ENCODE results near the gene KLHDC10. TPM values are rescaled to one million over a fixed set of nuclear protein-coding genes. Genes with fewer than 3 reads are reported as not detected.
A peak's percentile ranks its signal among the peaks of the same experiment; 100 is the strongest.
"Not testable (repeated sequence)": the region's sequence is repeated elsewhere in the genome, so short reads cannot be mapped to it uniquely, and the experiment has no call there.

Gene KLHDC10
- 9.1 TPM for polyA plus RNA-seq (2013, experiment 1 of 2)
- polyA plus RNA-seq (2013, experiment 2 of 2), result 10.8 TPM

- no peaks in the 10 kb centered on the region for H3K36me3 ChIP-seq (ENCODE audit: insufficient read depth, low read length)
Observed at GRCh38 chr7:130069978-130070860, at the start of gene KLHDC10. Gene KLHDC10, plus strand, starts transcription at chr7:130070534. Its CDS starts 110 bp downstream, at chr7:130070644.

GRCh38 chr7:130021105-130021834 lies 49.1 kb upstream of the KLHDC10 start:
- no peak overlapping the region for H3K9ac ChIP-seq (ENCODE audit: low read depth, low read length)
- WGBS, result 94% methylated on average over 10 of the region's 10 CpGs
- H3K4me1 ChIP-seq (ENCODE audit: insufficient read depth, low read length), result no peaks in the 10 kb centered on the region
- no peak overlapping the region for H3K27ac ChIP-seq (ENCODE audit: low read depth, low read length)
- H3K4me3 ChIP-seq (ENCODE audit: low read length), result no peak overlapping the region
- no peaks in the 10 kb centered on the region for H3K9me3 ChIP-seq (ENCODE audit: insufficient read depth, low read depth, low read length)
- H3K27me3 ChIP-seq (ENCODE audit: insufficient read depth, low read length), result no peaks in the 10 kb centered on the region
- H3K36me3 ChIP-seq (ENCODE audit: insufficient read depth, low read length), result peaks cover 81% of the 10 kb centered on the region

More at GRCh38 chr7:130069978-130070860, at the start of gene KLHDC10:
- no peaks in the 10 kb centered on the region for H3K9me3 ChIP-seq (ENCODE audit: insufficient read depth, low read depth, low read length)
- WGBS, result under 1% methylated on average over 57 of the region's 57 CpGs
- no peaks in the 10 kb centered on the region for H3K27me3 ChIP-seq (ENCODE audit: insufficient read depth, low read length)
- peaks cover 22% of the 10 kb centered on the region for H3K4me1 ChIP-seq (ENCODE audit: insufficient read depth, low read length)
- H3K9ac ChIP-seq (ENCODE audit: low read depth, low read length), result peak within 1 kb of the TSS; percentile 79
- H3K27ac ChIP-seq (ENCODE audit: low read depth, low read length), result peak within 1 kb of the TSS; percentile 68
- peak within 1 kb of the TSS; percentile 95 for H3K4me3 ChIP-seq (ENCODE audit: low read length)

- no peak overlapping the region for H3K9ac ChIP-seq (ENCODE audit: low read depth, low read length)
- H3K27me3 ChIP-seq (ENCODE audit: insufficient read depth, low read length), result no peaks in the 10 kb centered on the region
- H3K36me3 ChIP-seq (ENCODE audit: insufficient read depth, low read length), result peaks cover 84% of the 10 kb centered on the region
- WGBS, result 94% methylated on average over 9 of the region's 9 CpGs
- H3K27ac ChIP-seq (ENCODE audit: low read depth, low read length), result no peak overlapping the region
- no peak overlapping the region for H3K4me3 ChIP-seq (ENCODE audit: low read length)
- H3K4me1 ChIP-seq (ENCODE audit: insufficient read depth, low read length), result no peaks in the 10 kb centered on the region
- no peaks in the 10 kb centered on the region for H3K9me3 ChIP-seq (ENCODE audit: insufficient read depth, low read depth, low read length)
Observed at GRCh38 chr7:130022115-130022514, 48.2 kb upstream of the KLHDC10 start.

GRCh38 chr7:130022623-130023175 lies 47.6 kb upstream of the KLHDC10 start:
- 94% methylated on average over 7 of the region's 7 CpGs for WGBS
- Histone ChIP-seq H3K9me3 (ENCODE audit: insufficient read depth, low read depth, low read length) (no peaks in the 10 kb centered on the region), H3K27ac (ENCODE audit: low read depth, low read length) (no peak overlapping the region), H3K4me1 (ENCODE audit: insufficient read depth, low read length) (no peaks in the 10 kb centered on the region), H3K36me3 (ENCODE audit: insufficient read depth, low read length) (peaks cover 87% of the 10 kb centered on the region), H3K27me3 (ENCODE audit: insufficient read depth, low read length) (no peaks in the 10 kb centered on the region), H3K9ac (ENCODE audit: low read depth, low read length) (no peak overlapping the region), H3K4me3 (ENCODE audit: low read length) (no peak overlapping the region)

- H3K27ac ChIP-seq (ENCODE audit: low read depth, low read length), result no peak overlapping the region
- no peak overlapping the region for H3K9ac ChIP-seq (ENCODE audit: low read depth, low read length)
- H3K4me1 ChIP-seq (ENCODE audit: insufficient read depth, low read length), result no peaks in the 10 kb centered on the region
- no peaks in the 10 kb centered on the region for H3K27me3 ChIP-seq (ENCODE audit: insufficient read depth, low read length)
- no peaks in the 10 kb centered on the region for H3K9me3 ChIP-seq (ENCODE audit: insufficient read depth, low read depth, low read length)
- no peak overlapping the region for H3K4me3 ChIP-seq (ENCODE audit: low read length)
- peaks cover 89% of the 10 kb centered on the region for H3K36me3 ChIP-seq (ENCODE audit: insufficient read depth, low read length)
- 96% methylated on average over 4 of the region's 5 CpGs for WGBS
Observed at GRCh38 chr7:130024390-130024789, 45.9 kb upstream of the KLHDC10 start.

GRCh38 chr7:130032698-130033097 lies 37.6 kb upstream of the KLHDC10 start:
- WGBS, result 97% methylated on average over 1 of the region's 1 CpG
- H3K9ac ChIP-seq (ENCODE audit: low read depth, low read length), result no peak overlapping the region
- H3K27me3 ChIP-seq (ENCODE audit: insufficient read depth, low read length), result no peaks in the 10 kb centered on the region
- no peaks in the 10 kb centered on the region for H3K4me1 ChIP-seq (ENCODE audit: insufficient read depth, low read length)
- H3K4me3 ChIP-seq (ENCODE audit: low read length), result no peak overlapping the region
- H3K36me3 ChIP-seq (ENCODE audit: insufficient read depth, low read length), result peaks cover 77% of the 10 kb centered on the region
- H3K9me3 ChIP-seq (ENCODE audit: insufficient read depth, low read depth, low read length), result no peaks in the 10 kb centered on the region
- no peak overlapping the region for H3K27ac ChIP-seq (ENCODE audit: low read depth, low read length)

- no peaks in the 10 kb centered on the region for H3K27me3 ChIP-seq (ENCODE audit: insufficient read depth, low read length)
- H3K27ac ChIP-seq (ENCODE audit: low read depth, low read length), result no peak overlapping the region
- no peak overlapping the region for H3K9ac ChIP-seq (ENCODE audit: low read depth, low read length)
- H3K9me3 ChIP-seq (ENCODE audit: insufficient read depth, low read depth, low read length), result no peaks in the 10 kb centered on the region
- H3K4me3 ChIP-seq (ENCODE audit: low read length), result no peak overlapping the region
- H3K4me1 ChIP-seq (ENCODE audit: insufficient read depth, low read length), result no peaks in the 10 kb centered on the region
- H3K36me3 ChIP-seq (ENCODE audit: insufficient read depth, low read length), result peaks cover 82% of the 10 kb centered on the region
Observed at GRCh38 chr7:130037703-130038102, 32.6 kb upstream of the KLHDC10 start.

GRCh38 chr7:130040576-130040975 lies 29.8 kb upstream of the KLHDC10 start:
- H3K4me3 ChIP-seq (ENCODE audit: low read length), result no peak overlapping the region
- 96% methylated on average over 3 of the region's 4 CpGs for WGBS
- peaks cover 85% of the 10 kb centered on the region for H3K36me3 ChIP-seq (ENCODE audit: insufficient read depth, low read length)

GRCh38 chr7:130047831-130048230 lies 22.5 kb upstream of the KLHDC10 start:
- H3K27ac ChIP-seq (ENCODE audit: low read depth, low read length), result no peak overlapping the region
- no peak overlapping the region for H3K4me3 ChIP-seq (ENCODE audit: low read length)
- peaks cover 44% of the 10 kb centered on the region for H3K36me3 ChIP-seq (ENCODE audit: insufficient read depth, low read length)
- WGBS, result 95% methylated on average over 4 of the region's 4 CpGs
- peaks cover 6% of the 10 kb centered on the region for H3K4me1 ChIP-seq (ENCODE audit: insufficient read depth, low read length)
- H3K27me3 ChIP-seq (ENCODE audit: insufficient read depth, low read length), result no peaks in the 10 kb centered on the region
- H3K9ac ChIP-seq (ENCODE audit: low read depth, low read length), result no peak overlapping the region
- H3K9me3 ChIP-seq (ENCODE audit: insufficient read depth, low read depth, low read length), result no peaks in the 10 kb centered on the region

More at GRCh38 chr7:130040576-130040975, 29.8 kb upstream of the KLHDC10 start:
- Histone ChIP-seq H3K4me1 (ENCODE audit: insufficient read depth, low read length) (no peaks in the 10 kb centered on the region), H3K27ac (ENCODE audit: low read depth, low read length) (no peak overlapping the region), H3K9ac (ENCODE audit: low read depth, low read length) (no peak overlapping the region), H3K9me3 (ENCODE audit: insufficient read depth, low read depth, low read length) (no peaks in the 10 kb centered on the region), H3K27me3 (ENCODE audit: insufficient read depth, low read length) (no peaks in the 10 kb centered on the region)

- Histone ChIP-seq H3K36me3 (ENCODE audit: insufficient read depth, low read length) (peaks cover 36% of the 10 kb centered on the region), H3K4me3 (ENCODE audit: low read length) (no peak overlapping the region), H3K27ac (ENCODE audit: low read depth, low read length) (no peak overlapping the region), H3K9ac (ENCODE audit: low read depth, low read length) (no peak overlapping the region), H3K4me1 (ENCODE audit: insufficient read depth, low read length) (peaks cover 6% of the 10 kb centered on the region), H3K9me3 (ENCODE audit: insufficient read depth, low read depth, low read length) (no peaks in the 10 kb centered on the region), H3K27me3 (ENCODE audit: insufficient read depth, low read length) (no peaks in the 10 kb centered on the region)
- WGBS, result 95% methylated on average over 4 of the region's 4 CpGs
Observed at GRCh38 chr7:130048906-130049305, 21.4 kb upstream of the KLHDC10 start.

GRCh38 chr7:130052250-130052649 lies 18.1 kb upstream of the KLHDC10 start:
- H3K4me3 ChIP-seq (ENCODE audit: low read length); H3K9ac ChIP-seq (ENCODE audit: low read depth, low read length); H3K27me3 ChIP-seq (ENCODE audit: insufficient read depth, low read length); H3K27ac ChIP-seq (ENCODE audit: low read depth, low read length); H3K9me3 ChIP-seq (ENCODE audit: insufficient read depth, low read depth, low read length); H3K4me1 ChIP-seq (ENCODE audit: insufficient read depth, low read length): not testable (repeated sequence)
- 96% methylated on average over 14 of the region's 15 CpGs for WGBS
- peaks cover 15% of the 10 kb centered on the region for H3K36me3 ChIP-seq (ENCODE audit: insufficient read depth, low read length)

Data from HUES64 (cell line).